Lower leg skin (tissue), 3 donors: ENCODE measurements around the gene PRR14.

Experiments
- CTCF ChIP-seq, 3 donors: fragments of 450-650 bp; IDR thresholded peaks; one replicate each; pipeline ENCODE4 v1.5.1; 2016; ENCODE audit warnings: antibody characterized with exemption in 3 of 3, mild to moderate bottlenecking in 3 of 3, moderate library complexity in 2 of 3
- POLR2A ChIP-seq, 2 donors: fragments of 450-650 bp; IDR thresholded peaks; one replicate each; pipeline ENCODE4 v1.6.1; 2016 to 2017; ENCODE audit warnings: antibody characterized with exemption in 2 of 2, mild to moderate bottlenecking in 1 of 2, moderate library complexity in 1 of 2

- TF ChIP-seq CTCF (IDR thresholded peaks at IDR 0.05) (no peak), POLR2A (IDR thresholded peaks at IDR 0.05) (no peak)
Measured at GRCh38 chr16:30652718-30653117, 2.0 kb downstream of the PRR14 start.
